GM12878 (cell line): ENCODE data around the gene PDLIM5. TPM values are rescaled to one million over a fixed set of nuclear protein-coding genes. Genes with fewer than 3 reads are reported as not detected.

Source experiments
- ATAC-seq: fragments of 200-7000 bp; cut with Tn5 transposase; 3 replicates; pipeline ENCODE4 v1.9.1; 2020; ENCODE audit warnings: mild to moderate bottlenecking, moderate library complexity
- BruUV-seq: library from RNA; stranded (reverse); fragments of 400-500 nt; replicated peaks from 2 replicates; lab custom pipeline; 2021; lab: Mats Ljungman, UMichigan
- CTCF ChIA-PET: fragments of 300-600 bp; sonication (Branson Sonifier 250); formaldehyde crosslinking; extraction: SDS; loops from one replicate; lab custom pipeline; 2021; ENCODE audit warnings: inconsistent platforms; lab: Yijun Ruan, JAX
- POLR2A ChIA-PET: fragments of 350-600 bp; formaldehyde crosslinking; extraction: SDS; loops from one replicate; lab custom pipeline; 2021; ENCODE audit warnings: inconsistent platforms; lab: Charles Lee
- RAD21 ChIA-PET: fragments of 300-600 bp; sonication (Branson Sonifier 250); formaldehyde crosslinking; loops from one replicate; lab custom pipeline; 2023; ENCODE audit warnings: antibody characterized with exemption; ENCODE audit not compliant: unreplicated experiment; lab: Charles Lee
- SMC1A ChIA-PET: fragments of 300-600 bp; sonication (Branson Sonifier 250); formaldehyde crosslinking; loops from one replicate; lab custom pipeline; 2023; ENCODE audit not compliant: unreplicated experiment, uncharacterized antibody; lab: Charles Lee
- DNase-seq: peaks from one replicate; pipeline ENCODE4 v3.0.0-alpha.2; 2011; ENCODE audit warnings: low read depth, low spot score
- FAIRE-seq: peaks from 3 replicates; lab custom pipeline; 2011; peaks lifted over from hg19 to GRCh38; lab: Jason Lieb, UNC
- H2AFZ ChIP-seq: 2 replicates; pipeline ENCODE4 v1.6.0; 2011; ENCODE audit warnings: low read depth, low read length, control low read depth; ENCODE audit not compliant: control insufficient read depth
- H3K27ac ChIP-seq: 2 replicates; pipeline ENCODE4 v1.5.1; 2011; ENCODE audit warnings: control low read depth; ENCODE audit not compliant: control insufficient read depth, insufficient read depth
- H3K27me3 ChIP-seq, 2 experiments: replicated peaks in 1 of 2; 2 replicates each; pipeline versions ENCODE4 v1.6.0 to v1.6.1; 2011; ENCODE audit warnings: low read length in 1 of 2; ENCODE audit not compliant: control insufficient read depth in 2 of 2, insufficient read depth in 2 of 2
- H3K36me3 ChIP-seq, 2 experiments: 2 replicates each; pipeline ENCODE4 v1.5.1; 2011; ENCODE audit warnings: low read length in 1 of 2; ENCODE audit not compliant: control insufficient read depth in 2 of 2, insufficient read depth in 2 of 2
- H3K4me1 ChIP-seq: 2 replicates; pipeline ENCODE4 v1.6.1; 2011; ENCODE audit warnings: mild to moderate bottlenecking, low read length, moderate library complexity, mixed read lengths; ENCODE audit not compliant: control insufficient read depth, insufficient read depth
- H3K4me2 ChIP-seq: 2 replicates; pipeline ENCODE4 v1.6.0; 2011; ENCODE audit warnings: control low read depth; ENCODE audit not compliant: control insufficient read depth, insufficient read depth
- H3K4me3 ChIP-seq: fragments of 200-600 bp; sonication (generic); 2 replicates; pipeline ENCODE4 v1.5.1; 2016
- H3K79me2 ChIP-seq: 2 replicates; pipeline ENCODE4 v1.6.0; 2011; ENCODE audit warnings: low read length; ENCODE audit not compliant: control insufficient read depth, insufficient read depth
- H3K9ac ChIP-seq: 2 replicates; pipeline ENCODE4 v1.8.0; 2011; ENCODE audit warnings: low read length, control low read depth, mixed read lengths; ENCODE audit not compliant: control insufficient read depth, insufficient read depth
- H3K9me3 ChIP-seq: replicated peaks from 3 replicates; pipeline ENCODE4 v1.5.1; 2011; ENCODE audit warnings: mild to moderate bottlenecking, low read length; ENCODE audit not compliant: control insufficient read depth, insufficient read depth
- H4K20me1 ChIP-seq: 2 replicates; pipeline ENCODE4 v1.6.0; 2011; ENCODE audit not compliant: control insufficient read depth, insufficient read depth
- BCL11A ChIP-seq: IDR thresholded peaks from 2 replicates; pipeline ENCODE4 v1.6.1; 2011; ENCODE audit warnings: low read depth, low read length
- CREB1 ChIP-seq: IDR thresholded peaks from 2 replicates; pipeline ENCODE4 v1.6.1; 2012; ENCODE audit warnings: low read depth, mild to moderate bottlenecking, inconsistent platforms
- IKZF2 ChIP-seq, 2 experiments: fragments of 450-650 bp; IDR thresholded peaks; 2 replicates each; pipeline ENCODE4 v1.6.1; 2017; ENCODE audit warnings: mild to moderate bottlenecking in 2 of 2, moderate library complexity in 2 of 2
- JUND ChIP-seq: IDR thresholded peaks from 2 replicates; pipeline ENCODE4 v1.6.1; 2012; ENCODE audit warnings: low read depth, mild to moderate bottlenecking, low read length, improper control_type of control experiment, moderate library complexity
- MXI1 ChIP-seq: fragments of 150-350 bp; IDR thresholded peaks from 2 replicates; pipeline ENCODE4 v1.6.1; 2011; ENCODE audit warnings: low read depth, mild to moderate bottlenecking, inconsistent platforms, low read length, improper control_type of control experiment
- SMAD1 ChIP-seq: fragments of 450-650 bp; IDR thresholded peaks from 2 replicates; pipeline ENCODE4 v1.6.1; 2018; ENCODE audit warnings: mild to moderate bottlenecking, low read depth; ENCODE audit not compliant: partially characterized antibody
- WGBS: methylation state at CpG from one replicate; pipeline ENCODE4 v1.1.6; 2016; ENCODE audit warnings: low lambda C conversion rate; ENCODE audit not compliant: insufficient replicate concordance, insufficient coverage; ENCODE audit errors: missing lambda C conversion rate; 5-methylcytosine and 5-hydroxymethylcytosine counted together
- in situ Hi-C: fragments of 300-500 bp; cut with MboI; formaldehyde crosslinking; loops from 9 replicates; pipeline ENCODE4 v1.14.3; 2018; ENCODE audit warnings: mixed read lengths
- intact Hi-C: fragments of 100-400 bp; cut with micrococcal nuclease; formaldehyde crosslinking; loops from one replicate; pipeline ENCODE4 v1.14.2; 2022; ENCODE audit not compliant: unreplicated experiment
- polyA plus RNA-seq, 11 experiments: library from polyadenylated mRNA; depleted of rRNA in 4 of 11; unstranded in 6 of 11; stranded (reverse) in 5 of 11; fragments of >200 nt; fragmentation: Nextera tagmentation in 4 of 11; fragmentation: Illumina TruSeq in 1 of 11; extraction: Ambion mirVana in 4 of 11; extraction: Trizol in 1 of 11; gene quantifications; 1 replicate in 1 of 11; 2 replicates in 10 of 11; pipeline versions ENCODE4 v1.2.1 to v1.2.3, GENCODE V29; 2011 to 2016; ENCODE audit warnings: inconsistent platforms in 2 of 11, missing spikeins in 2 of 11, low read depth in 1 of 11
- total RNA-seq, 4 experiments: library from RNA; depleted of rRNA in 3 of 4; stranded (reverse); fragments of >200 nt in 3 of 4; fragmentation: Illumina TruSeq in 1 of 4; extraction: Trizol in 1 of 4; gene quantifications; 2 replicates each; pipeline versions ENCODE4 v1.2.1 to v1.2.3, GENCODE V29; 2013 to 2021
- TF ChIP-seq, protein P1 (sequence below): IDR thresholded peaks from 2 replicates; pipeline ENCODE4 v1.6.1; 2011; ENCODE audit warnings: low read depth, low read length, improper control_type of control experiment, borderline replicate concordance
- TF ChIP-seq, protein P2 (sequence below): fragments of 450-650 bp; IDR thresholded peaks from 2 replicates; pipeline ENCODE4 v1.6.1; 2017; ENCODE audit warnings: borderline replicate concordance
- TF ChIP-seq, protein P3 (sequence below): fragments of 150-350 bp; IDR thresholded peaks from 2 replicates; pipeline ENCODE4 v1.6.1; 2014; ENCODE audit warnings: mild to moderate bottlenecking, low read depth, low read length
- TF ChIP-seq, protein P4 (sequence below): IDR thresholded peaks from 2 replicates; pipeline ENCODE4 v1.6.1; 2012; ENCODE audit warnings: low read depth, low read length, improper control_type of control experiment
- TF ChIP-seq, protein P5 (sequence below): fragments of 450-650 bp; IDR thresholded peaks from 2 replicates; pipeline ENCODE4 v1.6.1; 2017; ENCODE audit warnings: mild to moderate bottlenecking
- TF ChIP-seq, protein P6 (sequence below): fragments of 450-650 bp; formaldehyde crosslinking; IDR thresholded peaks from 2 replicates; pipeline ENCODE4 v1.4.0; 2020; ENCODE audit warnings: mild to moderate bottlenecking, moderate library complexity

The PDLIM5 gene
- total and polyA plus RNA-seq, 10 of the 15 experiments (the other 5 are each of a cell fraction or from before 2014, with no cell fraction given) = 10.0 to 52.9 (median 20.7) TPM

DNA sequence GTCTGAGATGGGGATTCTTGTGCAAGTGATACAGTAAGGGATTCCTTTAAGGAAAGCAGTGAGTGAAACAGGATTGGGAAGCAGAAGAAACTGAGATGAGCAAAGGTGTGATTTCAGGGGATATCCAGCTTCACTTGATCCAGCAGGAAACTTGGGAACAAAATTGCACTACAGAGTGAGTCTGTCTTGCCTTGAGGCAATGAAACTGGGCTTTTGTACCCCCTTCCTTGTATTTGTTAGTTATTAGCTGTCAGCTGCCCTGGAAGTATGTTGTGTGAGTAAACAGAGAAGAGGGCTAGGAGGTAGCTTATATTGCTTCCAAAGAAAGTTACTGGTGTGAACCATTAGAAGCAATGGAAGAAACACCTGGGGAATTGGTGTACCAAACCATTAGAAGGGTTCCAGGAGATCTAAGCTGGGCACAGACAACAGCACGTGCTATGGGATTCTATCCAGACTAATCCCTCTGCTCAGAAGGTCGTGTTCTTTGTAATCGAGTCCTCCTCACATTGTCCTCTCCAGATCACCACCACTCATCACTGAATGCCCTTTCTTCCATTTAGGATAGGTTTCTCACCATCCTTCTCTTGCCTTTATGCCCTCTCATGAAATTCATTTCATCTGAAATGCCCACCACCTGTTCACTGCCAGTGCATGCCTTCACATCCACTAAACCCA lies 76.0 kb downstream of the PDLIM5 start:
- Histone ChIP-seq H3K4me1 (peaks cover 9% of the 10 kb centered on the region; the same call in 1 of the 2 replicates), H4K20me1 (no peaks in the 10 kb centered on the region), H3K9ac (no peak overlapping the region), H3K9me3 (no peaks in the 10 kb centered on the region), H2AFZ (no peak overlapping the region), H3K79me2 (no peaks in the 10 kb centered on the region), H3K4me2 (no peak overlapping the region), H3K27me3 (no peaks in the 10 kb centered on the region), H3K36me3 (no peaks in the 10 kb centered on the region), H3K27ac (no peak overlapping the region), H3K4me3 (no peak overlapping the region)
- ChIA-PET CTCF (no interaction called here), RAD21 (no interaction called here), SMC1A (interaction anchor here (2.5 kb wide), 1 partner anchor 10 kb away, joined by 10 read pairs; no protein-coding TSS in a partner anchor), POLR2A (no interaction called here)
- intact Hi-C loops (no loop called here), in situ Hi-C loops (no loop called here)
- no TSS peak for BruUV-seq
- DNase-seq = no peak
- ATAC-seq = no peak
- WGBS = 75% methylated on average over 3 of the region's 3 CpGs
- no peak for FAIRE-seq
- TF ChIP-seq BCL11A = no peak
- TF ChIP-seq, protein P1, sequence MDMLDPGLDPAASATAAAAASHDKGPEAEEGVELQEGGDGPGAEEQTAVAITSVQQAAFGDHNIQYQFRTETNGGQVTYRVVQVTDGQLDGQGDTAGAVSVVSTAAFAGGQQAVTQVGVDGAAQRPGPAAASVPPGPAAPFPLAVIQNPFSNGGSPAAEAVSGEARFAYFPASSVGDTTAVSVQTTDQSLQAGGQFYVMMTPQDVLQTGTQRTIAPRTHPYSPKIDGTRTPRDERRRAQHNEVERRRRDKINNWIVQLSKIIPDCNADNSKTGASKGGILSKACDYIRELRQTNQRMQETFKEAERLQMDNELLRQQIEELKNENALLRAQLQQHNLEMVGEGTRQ = no peak
- TF ChIP-seq SMAD1 = no peak
- TF ChIP-seq, protein P2, sequence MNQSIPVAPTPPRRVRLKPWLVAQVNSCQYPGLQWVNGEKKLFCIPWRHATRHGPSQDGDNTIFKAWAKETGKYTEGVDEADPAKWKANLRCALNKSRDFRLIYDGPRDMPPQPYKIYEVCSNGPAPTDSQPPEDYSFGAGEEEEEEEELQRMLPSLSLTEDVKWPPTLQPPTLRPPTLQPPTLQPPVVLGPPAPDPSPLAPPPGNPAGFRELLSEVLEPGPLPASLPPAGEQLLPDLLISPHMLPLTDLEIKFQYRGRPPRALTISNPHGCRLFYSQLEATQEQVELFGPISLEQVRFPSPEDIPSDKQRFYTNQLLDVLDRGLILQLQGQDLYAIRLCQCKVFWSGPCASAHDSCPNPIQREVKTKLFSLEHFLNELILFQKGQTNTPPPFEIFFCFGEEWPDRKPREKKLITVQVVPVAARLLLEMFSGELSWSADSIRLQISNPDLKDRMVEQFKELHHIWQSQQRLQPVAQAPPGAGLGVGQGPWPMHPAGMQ = no peak
- TF ChIP-seq, protein P3, sequence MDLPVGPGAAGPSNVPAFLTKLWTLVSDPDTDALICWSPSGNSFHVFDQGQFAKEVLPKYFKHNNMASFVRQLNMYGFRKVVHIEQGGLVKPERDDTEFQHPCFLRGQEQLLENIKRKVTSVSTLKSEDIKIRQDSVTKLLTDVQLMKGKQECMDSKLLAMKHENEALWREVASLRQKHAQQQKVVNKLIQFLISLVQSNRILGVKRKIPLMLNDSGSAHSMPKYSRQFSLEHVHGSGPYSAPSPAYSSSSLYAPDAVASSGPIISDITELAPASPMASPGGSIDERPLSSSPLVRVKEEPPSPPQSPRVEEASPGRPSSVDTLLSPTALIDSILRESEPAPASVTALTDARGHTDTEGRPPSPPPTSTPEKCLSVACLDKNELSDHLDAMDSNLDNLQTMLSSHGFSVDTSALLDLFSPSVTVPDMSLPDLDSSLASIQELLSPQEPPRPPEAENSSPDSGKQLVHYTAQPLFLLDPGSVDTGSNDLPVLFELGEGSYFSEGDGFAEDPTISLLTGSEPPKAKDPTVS = no peak
- no peak for TF ChIP-seq CREB1
- no peak for TF ChIP-seq MXI1
- TF ChIP-seq, protein P4, sequence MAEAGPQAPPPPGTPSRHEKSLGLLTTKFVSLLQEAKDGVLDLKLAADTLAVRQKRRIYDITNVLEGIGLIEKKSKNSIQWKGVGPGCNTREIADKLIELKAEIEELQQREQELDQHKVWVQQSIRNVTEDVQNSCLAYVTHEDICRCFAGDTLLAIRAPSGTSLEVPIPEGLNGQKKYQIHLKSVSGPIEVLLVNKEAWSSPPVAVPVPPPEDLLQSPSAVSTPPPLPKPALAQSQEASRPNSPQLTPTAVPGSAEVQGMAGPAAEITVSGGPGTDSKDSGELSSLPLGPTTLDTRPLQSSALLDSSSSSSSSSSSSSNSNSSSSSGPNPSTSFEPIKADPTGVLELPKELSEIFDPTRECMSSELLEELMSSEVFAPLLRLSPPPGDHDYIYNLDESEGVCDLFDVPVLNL = no peak
- TF ChIP-seq, protein P5, sequence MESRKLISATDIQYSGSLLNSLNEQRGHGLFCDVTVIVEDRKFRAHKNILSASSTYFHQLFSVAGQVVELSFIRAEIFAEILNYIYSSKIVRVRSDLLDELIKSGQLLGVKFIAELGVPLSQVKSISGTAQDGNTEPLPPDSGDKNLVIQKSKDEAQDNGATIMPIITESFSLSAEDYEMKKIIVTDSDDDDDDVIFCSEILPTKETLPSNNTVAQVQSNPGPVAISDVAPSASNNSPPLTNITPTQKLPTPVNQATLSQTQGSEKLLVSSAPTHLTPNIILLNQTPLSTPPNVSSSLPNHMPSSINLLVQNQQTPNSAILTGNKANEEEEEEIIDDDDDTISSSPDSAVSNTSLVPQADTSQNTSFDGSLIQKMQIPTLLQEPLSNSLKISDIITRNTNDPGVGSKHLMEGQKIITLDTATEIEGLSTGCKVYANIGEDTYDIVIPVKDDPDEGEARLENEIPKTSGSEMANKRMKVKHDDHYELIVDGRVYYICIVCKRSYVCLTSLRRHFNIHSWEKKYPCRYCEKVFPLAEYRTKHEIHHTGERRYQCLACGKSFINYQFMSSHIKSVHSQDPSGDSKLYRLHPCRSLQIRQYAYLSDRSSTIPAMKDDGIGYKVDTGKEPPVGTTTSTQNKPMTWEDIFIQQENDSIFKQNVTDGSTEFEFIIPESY = no peak
- TF ChIP-seq IKZF2 (IDR thresholded peaks at IDR 0.05) = no peak
- no peak for TF ChIP-seq JUND
- TF ChIP-seq, protein P6, sequence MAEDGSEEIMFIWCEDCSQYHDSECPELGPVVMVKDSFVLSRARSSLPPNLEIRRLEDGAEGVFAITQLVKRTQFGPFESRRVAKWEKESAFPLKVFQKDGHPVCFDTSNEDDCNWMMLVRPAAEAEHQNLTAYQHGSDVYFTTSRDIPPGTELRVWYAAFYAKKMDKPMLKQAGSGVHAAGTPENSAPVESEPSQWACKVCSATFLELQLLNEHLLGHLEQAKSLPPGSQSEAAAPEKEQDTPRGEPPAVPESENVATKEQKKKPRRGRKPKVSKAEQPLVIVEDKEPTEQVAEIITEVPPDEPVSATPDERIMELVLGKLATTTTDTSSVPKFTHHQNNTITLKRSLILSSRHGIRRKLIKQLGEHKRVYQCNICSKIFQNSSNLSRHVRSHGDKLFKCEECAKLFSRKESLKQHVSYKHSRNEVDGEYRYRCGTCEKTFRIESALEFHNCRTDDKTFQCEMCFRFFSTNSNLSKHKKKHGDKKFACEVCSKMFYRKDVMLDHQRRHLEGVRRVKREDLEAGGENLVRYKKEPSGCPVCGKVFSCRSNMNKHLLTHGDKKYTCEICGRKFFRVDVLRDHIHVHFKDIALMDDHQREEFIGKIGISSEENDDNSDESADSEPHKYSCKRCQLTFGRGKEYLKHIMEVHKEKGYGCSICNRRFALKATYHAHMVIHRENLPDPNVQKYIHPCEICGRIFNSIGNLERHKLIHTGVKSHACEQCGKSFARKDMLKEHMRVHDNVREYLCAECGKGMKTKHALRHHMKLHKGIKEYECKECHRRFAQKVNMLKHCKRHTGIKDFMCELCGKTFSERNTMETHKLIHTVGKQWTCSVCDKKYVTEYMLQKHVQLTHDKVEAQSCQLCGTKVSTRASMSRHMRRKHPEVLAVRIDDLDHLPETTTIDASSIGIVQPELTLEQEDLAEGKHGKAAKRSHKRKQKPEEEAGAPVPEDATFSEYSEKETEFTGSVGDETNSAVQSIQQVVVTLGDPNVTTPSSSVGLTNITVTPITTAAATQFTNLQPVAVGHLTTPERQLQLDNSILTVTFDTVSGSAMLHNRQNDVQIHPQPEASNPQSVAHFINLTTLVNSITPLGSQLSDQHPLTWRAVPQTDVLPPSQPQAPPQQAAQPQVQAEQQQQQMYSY = no peak
